ENCODE measurements around the gene DOCK11. TPM values are rescaled to one million over a fixed set of nuclear protein-coding genes. Genes with fewer than 3 reads are reported as not detected.
A peak's percentile ranks its signal among the peaks of the same experiment; 100 is the strongest.

The DOCK11 gene
- total and polyA plus RNA-seq, 2 donors (not counting 1 experiment from before 2014, with no cell fraction given) = 31.0 to 83.5 TPM

- Mint-ChIP-seq H3K27me3 (no peaks in the 10 kb centered on the region), H3K9me3 (ENCODE audit: insufficient read depth) (no peaks in the 10 kb centered on the region), H3K27ac (peak overlapping the region; percentile 61), H3K4me1 (no peaks in the 10 kb centered on the region), H3K4me3 (no peak overlapping the region)
- WGBS (ENCODE audit: insufficient coverage) = no CpG with 5 or more reads among the region's 1 CpG
- CTCF ChIA-PET = no interaction called here
- TF ChIP-seq CTCF (IDR thresholded peaks at IDR 0.05) (no peak), EZH2 (IDR thresholded peaks at IDR 0.05; ENCODE audit: borderline replicate concordance, insufficient read depth, low read depth, low read length, poor library complexity, severe bottlenecking) (no peak)
- Histone ChIP-seq H3K4me1 (ENCODE audit: control insufficient read depth in 2 of 2, insufficient read depth in 2 of 2, low read length in 2 of 2) (no peaks in the 10 kb centered on the region), H3K79me2 (ENCODE audit: control insufficient read depth, insufficient read depth, low read length) (no peaks in the 10 kb centered on the region), H4K20me1 (ENCODE audit: control insufficient read depth, insufficient read depth, low read length, poor library complexity, severe bottlenecking) (no peaks in the 10 kb centered on the region), H3K4me2 (replicated peaks; ENCODE audit: low read depth, low read length, poor library complexity, severe bottlenecking) (no peak overlapping the region), H3K27ac (ENCODE audit: low read length in 2 of 2) (no peak overlapping the region), H3K27me3 (replicated peaks in 1 of 4; ENCODE audit: control extremely low read depth in 1 of 4, control insufficient read depth in 3 of 4, insufficient read depth in 4 of 4, low read length in 3 of 4) (no peaks in the 10 kb centered on the region), H3K9ac (ENCODE audit: low read length) (no peak overlapping the region), H3K9me3 (ENCODE audit: control extremely low read depth in 1 of 3, control insufficient read depth in 2 of 3, insufficient read depth in 1 of 3, low read length in 2 of 3) (no peaks in the 10 kb centered on the region), H3K36me3 (replicated peaks in 1 of 2; ENCODE audit: control extremely low read depth in 1 of 2, control insufficient read depth in 1 of 2, extremely low read depth in 1 of 2, insufficient read depth in 2 of 2, low read length in 1 of 2) (peaks cover 0 to 45% of the 10 kb centered on the region in 2 experiments), H2AFZ (ENCODE audit: insufficient read depth, low read depth, low read length, poor library complexity, severe bottlenecking) (no peak overlapping the region), H3K4me3 (ENCODE audit: control extremely low read depth in 1 of 5, extremely low read depth in 1 of 5, insufficient read depth in 1 of 5, low read depth in 2 of 5, low read length in 4 of 5) (no peak overlapping the region)
- ATAC-seq (ENCODE audit: low read depth) (no peak), DNase-seq (no peak)
- intact Hi-C loops (cut with micrococcal nuclease) = no loop called here
- POLR2A ChIA-PET = no interaction called here
These were observed 68.9 kb downstream of the DOCK11 start for GRCh38 chrX:118564498-118564897.

- no peaks in the 10 kb centered on the region for H4K20me1 ChIP-seq (ENCODE audit: control insufficient read depth, insufficient read depth, low read length, poor library complexity, severe bottlenecking)
- DNase-seq = no peak
- ATAC-seq (ENCODE audit: low read depth) = no peak
- no peak overlapping the region for H3K4me2 ChIP-seq (replicated peaks; ENCODE audit: low read depth, low read length, poor library complexity, severe bottlenecking)
- TF ChIP-seq EZH2 (IDR thresholded peaks at IDR 0.05; ENCODE audit: borderline replicate concordance, insufficient read depth, low read depth, low read length, poor library complexity, severe bottlenecking) (no peak), CTCF (IDR thresholded peaks at IDR 0.05) (no peak)
- intact Hi-C loops (cut with micrococcal nuclease) = no loop called here
- no peaks in the 10 kb centered on the region for H3K4me1 ChIP-seq (ENCODE audit: control insufficient read depth in 2 of 2, insufficient read depth in 2 of 2, low read length in 2 of 2)
- WGBS (ENCODE audit: insufficient coverage) = no CpG with 5 or more reads among the region's 6 CpGs
- H3K27ac ChIP-seq (ENCODE audit: low read length in 2 of 2) = no peak overlapping the region
- Mint-ChIP-seq H3K4me1 (no peaks in the 10 kb centered on the region), H3K27ac (no peak overlapping the region), H3K4me3 (no peak overlapping the region), H3K9me3 (ENCODE audit: insufficient read depth) (no peaks in the 10 kb centered on the region), H3K27me3 (no peaks in the 10 kb centered on the region)
- H2AFZ ChIP-seq (ENCODE audit: insufficient read depth, low read depth, low read length, poor library complexity, severe bottlenecking) = no peak overlapping the region
- H3K4me3 ChIP-seq (ENCODE audit: control extremely low read depth in 1 of 5, extremely low read depth in 1 of 5, insufficient read depth in 1 of 5, low read depth in 2 of 5, low read length in 4 of 5) = no peak overlapping the region
- no peak overlapping the region for H3K9ac ChIP-seq (ENCODE audit: low read length)
- H3K79me2 ChIP-seq (ENCODE audit: control insufficient read depth, insufficient read depth, low read length) = no peaks in the 10 kb centered on the region
- H3K9me3 ChIP-seq (ENCODE audit: control extremely low read depth in 1 of 3, control insufficient read depth in 2 of 3, insufficient read depth in 1 of 3, low read length in 2 of 3) = no peaks in the 10 kb centered on the region
- ChIA-PET CTCF (no interaction called here), POLR2A (no interaction called here)
- H3K27me3 ChIP-seq (replicated peaks in 1 of 4; ENCODE audit: control extremely low read depth in 1 of 4, control insufficient read depth in 3 of 4, insufficient read depth in 4 of 4, low read length in 3 of 4) = no peaks in the 10 kb centered on the region
- H3K36me3 ChIP-seq (replicated peaks in 1 of 2; ENCODE audit: control extremely low read depth in 1 of 2, control insufficient read depth in 1 of 2, extremely low read depth in 1 of 2, insufficient read depth in 2 of 2, low read length in 1 of 2) = peaks cover 0 to 47% of the 10 kb centered on the region in 2 experiments
These were observed 70.2 kb downstream of the DOCK11 start for GRCh38 chrX:118565853-118566252.
